HepG2 (cell line): Measurements from ENCODE around the gene SLC48A1. TPM values are rescaled to one million over a fixed set of nuclear protein-coding genes. Genes with fewer than 3 reads are reported as not detected.

Source experiments
- GABPB1 ChIP-seq: IDR thresholded peaks from 2 replicates; pipeline ENCODE4 v1.6.1; 2016; ENCODE audit warnings: mild to moderate bottlenecking, missing genetic modification reagents, moderate library complexity, missing compliant biosample characterization
- KDM1A ChIP-seq: IDR thresholded peaks from 2 replicates; pipeline ENCODE4 v1.6.1; 2016; ENCODE audit warnings: missing compliant biosample characterization
- KDM5B ChIP-seq: sonication (generic); formaldehyde crosslinking; IDR thresholded peaks from 2 replicates; pipeline ENCODE4 v1.4.0; 2020; ENCODE audit warnings: missing genetic modification reagents, mild to moderate bottlenecking, borderline replicate concordance
- KLF6 ChIP-seq: IDR thresholded peaks from 2 replicates; pipeline ENCODE4 v1.8.0; 2016; ENCODE audit warnings: missing biosample characterization, missing genetic modification reagents
- POLR2AphosphoS5 ChIP-seq: IDR thresholded peaks from 2 replicates; pipeline ENCODE4 v1.6.1; 2012; ENCODE audit warnings: low read depth, low read length
- SALL1 ChIP-seq: sonication (generic); formaldehyde crosslinking; IDR thresholded peaks from 2 replicates; pipeline ENCODE4 v1.8.0; 2022; ENCODE audit warnings: mild to moderate bottlenecking, missing genetic modification reagents
- TARDBP ChIP-seq: sonication (generic); formaldehyde crosslinking; IDR thresholded peaks from 2 replicates; pipeline ENCODE4 v1.8.0; 2022; ENCODE audit warnings: mild to moderate bottlenecking, missing genetic modification reagents
- TBX3 ChIP-seq: fragments of 450-650 bp; IDR thresholded peaks from 2 replicates; pipeline ENCODE4 v1.6.1; 2017; ENCODE audit warnings: antibody characterized with exemption, mild to moderate bottlenecking, inconsistent platforms, borderline replicate concordance
- ZMAT3 ChIP-seq: sonication (generic); formaldehyde crosslinking; conservative IDR thresholded peaks from 2 replicates; pipeline ENCODE4 v1.7.0; 2021; ENCODE audit warnings: missing genetic modification reagents
- ZNF274 ChIP-seq: sonication (generic); formaldehyde crosslinking; IDR thresholded peaks from 2 replicates; pipeline ENCODE4 v1.5.1; 2020; ENCODE audit warnings: mild to moderate bottlenecking, missing genetic modification reagents
- ZNF296 ChIP-seq: sonication (generic); formaldehyde crosslinking; conservative IDR thresholded peaks from 2 replicates; pipeline ENCODE4 v1.5.0; 2020; ENCODE audit warnings: mild to moderate bottlenecking, missing genetic modification reagents
- ZNF441 ChIP-seq: sonication (generic); formaldehyde crosslinking; IDR thresholded peaks from 2 replicates; pipeline ENCODE4 v1.7.0; 2021; ENCODE audit warnings: missing genetic modification reagents, borderline replicate concordance
- ZNF768 ChIP-seq: sonication (generic); formaldehyde crosslinking; IDR thresholded peaks from 2 replicates; pipeline ENCODE4 v1.4.0; 2020; ENCODE audit warnings: missing genetic modification reagents
- ZNF777 ChIP-seq: sonication (generic); formaldehyde crosslinking; IDR thresholded peaks from 2 replicates; pipeline ENCODE4 v1.4.0; 2020; ENCODE audit warnings: missing genetic modification reagents
- ZSCAN20 ChIP-seq: sonication (generic); formaldehyde crosslinking; IDR thresholded peaks from 2 replicates; pipeline ENCODE4 v1.4.0; 2020; ENCODE audit warnings: missing genetic modification reagents, mild to moderate bottlenecking, borderline replicate concordance
- polyA plus RNA-seq, 8 experiments: library from polyadenylated mRNA; depleted of rRNA in 3 of 8; stranded (reverse) in 7 of 8; unstranded in 1 of 8; fragments of >200 nt; fragmentation: Illumina TruSeq in 4 of 8; extraction: Trizol in 4 of 8; gene quantifications; 2 replicates each; pipeline versions ENCODE4 v1.2.1 to v1.2.3, GENCODE V29; 2011 to 2016; ENCODE audit warnings: low read depth in 4 of 8, missing spikeins in 1 of 8, mixed read lengths in 1 of 8; ENCODE audit not compliant: insufficient read depth in 1 of 8
- total RNA-seq, 5 experiments: library from RNA; depleted of rRNA; stranded (reverse); fragments of >200 nt; fragmentation: Illumina TruSeq; extraction: Trizol; gene quantifications; 2 replicates each; pipeline ENCODE4 v1.2.3, GENCODE V29; 2016; ENCODE audit warnings: low read depth in 1 of 5
- TF ChIP-seq, protein P1 (sequence below): sonication (generic); formaldehyde crosslinking; IDR thresholded peaks from 2 replicates; pipeline ENCODE4 v1.5.0; 2020; ENCODE audit warnings: mild to moderate bottlenecking, missing genetic modification reagents, borderline replicate concordance
- TF ChIP-seq, protein P2 (sequence below): IDR thresholded peaks from 2 replicates; pipeline ENCODE4 v1.6.1; 2016; ENCODE audit warnings: missing compliant biosample characterization, missing genetic modification reagents, borderline replicate concordance
- TF ChIP-seq, protein P3 (sequence below): sonication (generic); formaldehyde crosslinking; IDR thresholded peaks from 2 replicates; pipeline ENCODE4 v1.8.1; 2023; ENCODE audit warnings: missing genetic modification reagents, inconsistent platforms, borderline replicate concordance

The SLC48A1 gene
- total and polyA plus RNA-seq, 2 of the 13 experiments (the other 11 are each of a cell fraction or from before 2014, with no cell fraction given): 2.2 to 3.7 TPM

GRCh38 chr12:47773062-47773857, at the start of gene SLC48A1 (continued):
- TF ChIP-seq KLF6 (CRISPR knock-in tag) (peak; percentile 49; the same call in 1 of the 2 replicates), TBX3 (no peak), ZSCAN20 (CRISPR knock-in tag) (no peak), ZNF777 (peak; percentile 93), ZMAT3 (CRISPR knock-in tag) (0 out of 2 replicates have a peak, but pooled peaks have one; percentile 28), KDM5B (CRISPR knock-in tag) (0 out of 2 replicates have a peak, but pooled peaks have one; percentile 10), GABPB1 (peak; percentile 31; the same call in 1 of the 2 replicates), ZNF296 (CRISPR knock-in tag) (no peak), ZNF441 (CRISPR knock-in tag) (0 out of 2 replicates have a peak, but pooled peaks have one; percentile 23), KDM1A (no peak), ZNF274 (no peak), ZNF768 (CRISPR knock-in tag) (0 out of 2 replicates have a peak, but pooled peaks have one; percentile 3), POLR2AphosphoS5 (0 out of 2 replicates have a peak, but pooled peaks have one; percentile 28), TARDBP (CRISPR knock-in tag) (no peak), SALL1 (CRISPR knock-in tag) (no peak)
- TF ChIP-seq, protein P1, sequence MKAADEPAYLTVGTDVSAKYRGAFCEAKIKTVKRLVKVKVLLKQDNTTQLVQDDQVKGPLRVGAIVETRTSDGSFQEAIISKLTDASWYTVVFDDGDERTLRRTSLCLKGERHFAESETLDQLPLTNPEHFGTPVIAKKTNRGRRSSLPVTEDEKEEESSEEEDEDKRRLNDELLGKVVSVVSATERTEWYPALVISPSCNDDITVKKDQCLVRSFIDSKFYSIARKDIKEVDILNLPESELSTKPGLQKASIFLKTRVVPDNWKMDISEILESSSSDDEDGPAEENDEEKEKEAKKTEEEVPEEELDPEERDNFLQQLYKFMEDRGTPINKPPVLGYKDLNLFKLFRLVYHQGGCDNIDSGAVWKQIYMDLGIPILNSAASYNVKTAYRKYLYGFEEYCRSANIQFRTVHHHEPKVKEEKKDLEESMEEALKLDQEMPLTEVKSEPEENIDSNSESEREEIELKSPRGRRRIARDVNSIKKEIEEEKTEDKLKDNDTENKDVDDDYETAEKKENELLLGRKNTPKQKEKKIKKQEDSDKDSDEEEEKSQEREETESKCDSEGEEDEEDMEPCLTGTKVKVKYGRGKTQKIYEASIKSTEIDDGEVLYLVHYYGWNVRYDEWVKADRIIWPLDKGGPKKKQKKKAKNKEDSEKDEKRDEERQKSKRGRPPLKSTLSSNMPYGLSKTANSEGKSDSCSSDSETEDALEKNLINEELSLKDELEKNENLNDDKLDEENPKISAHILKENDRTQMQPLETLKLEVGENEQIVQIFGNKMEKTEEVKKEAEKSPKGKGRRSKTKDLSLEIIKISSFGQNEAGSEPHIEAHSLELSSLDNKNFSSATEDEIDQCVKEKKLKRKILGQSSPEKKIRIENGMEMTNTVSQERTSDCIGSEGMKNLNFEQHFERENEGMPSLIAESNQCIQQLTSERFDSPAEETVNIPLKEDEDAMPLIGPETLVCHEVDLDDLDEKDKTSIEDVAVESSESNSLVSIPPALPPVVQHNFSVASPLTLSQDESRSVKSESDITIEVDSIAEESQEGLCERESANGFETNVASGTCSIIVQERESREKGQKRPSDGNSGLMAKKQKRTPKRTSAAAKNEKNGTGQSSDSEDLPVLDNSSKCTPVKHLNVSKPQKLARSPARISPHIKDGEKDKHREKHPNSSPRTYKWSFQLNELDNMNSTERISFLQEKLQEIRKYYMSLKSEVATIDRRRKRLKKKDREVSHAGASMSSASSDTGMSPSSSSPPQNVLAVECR (CRISPR knock-in tag): peak; percentile 48; the same call in 1 of the 2 replicates
- TF ChIP-seq, protein P2, sequence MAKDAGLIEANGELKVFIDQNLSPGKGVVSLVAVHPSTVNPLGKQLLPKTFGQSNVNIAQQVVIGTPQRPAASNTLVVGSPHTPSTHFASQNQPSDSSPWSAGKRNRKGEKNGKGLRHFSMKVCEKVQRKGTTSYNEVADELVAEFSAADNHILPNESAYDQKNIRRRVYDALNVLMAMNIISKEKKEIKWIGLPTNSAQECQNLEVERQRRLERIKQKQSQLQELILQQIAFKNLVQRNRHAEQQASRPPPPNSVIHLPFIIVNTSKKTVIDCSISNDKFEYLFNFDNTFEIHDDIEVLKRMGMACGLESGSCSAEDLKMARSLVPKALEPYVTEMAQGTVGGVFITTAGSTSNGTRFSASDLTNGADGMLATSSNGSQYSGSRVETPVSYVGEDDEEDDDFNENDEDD (CRISPR knock-in tag): peak; percentile 13; the same call in 1 of the 2 replicates
- TF ChIP-seq, protein P3, sequence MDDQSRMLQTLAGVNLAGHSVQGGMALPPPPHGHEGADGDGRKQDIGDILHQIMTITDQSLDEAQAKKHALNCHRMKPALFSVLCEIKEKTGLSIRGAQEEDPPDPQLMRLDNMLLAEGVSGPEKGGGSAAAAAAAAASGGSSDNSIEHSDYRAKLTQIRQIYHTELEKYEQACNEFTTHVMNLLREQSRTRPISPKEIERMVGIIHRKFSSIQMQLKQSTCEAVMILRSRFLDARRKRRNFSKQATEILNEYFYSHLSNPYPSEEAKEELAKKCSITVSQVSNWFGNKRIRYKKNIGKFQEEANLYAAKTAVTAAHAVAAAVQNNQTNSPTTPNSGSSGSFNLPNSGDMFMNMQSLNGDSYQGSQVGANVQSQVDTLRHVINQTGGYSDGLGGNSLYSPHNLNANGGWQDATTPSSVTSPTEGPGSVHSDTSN: no peak
